H1 (cell line): ENCODE measurements around the gene HABP2. TPM values are rescaled to one million over a fixed set of nuclear protein-coding genes. Genes with fewer than 3 reads are reported as not detected.

ENCODE experiments used
- CTCF ChIA-PET: fragments of 300-600 bp; sonication (Branson Sonifier 250); formaldehyde crosslinking; loops from one replicate; lab custom pipeline; 2021; ENCODE audit not compliant: partially characterized antibody; lab: Charles Lee
- POLR2A ChIA-PET: fragments of 300-600 bp; sonication (Branson Sonifier 250); formaldehyde crosslinking; loops from one replicate; lab custom pipeline; 2021; ENCODE audit warnings: inconsistent platforms; ENCODE audit not compliant: partially characterized antibody; lab: Charles Lee
- DNase-seq, 2 experiments: peaks; one replicate each; pipeline versions ENCODE4 v3.0.0 to v3.0.0-alpha.2; 2010 to 2022; ENCODE audit warnings: low spot score in 2 of 2, low read depth in 1 of 2, mixed read lengths in 1 of 2
- FAIRE-seq: peaks from 2 replicates; lab custom pipeline; 2011; peaks lifted over from hg19 to GRCh38; lab: Jason Lieb, UNC
- H2AFZ ChIP-seq: 2 replicates; pipeline ENCODE4 v1.8.1; 2012; ENCODE audit warnings: low read length, inconsistent platforms
- H2AK5ac ChIP-seq: 2 replicates; pipeline ENCODE4 v1.6.1; 2013; ENCODE audit warnings: low read depth, low read length
- H2BK120ac ChIP-seq: replicated peaks from 2 replicates; pipeline ENCODE3; 2013; ENCODE audit warnings: low read depth, low read length, inconsistent platforms
- H2BK12ac ChIP-seq: 2 replicates; pipeline ENCODE4 v1.6.1; 2013; ENCODE audit warnings: low read depth, low read length
- H2BK15ac ChIP-seq: 2 replicates; pipeline ENCODE4 v1.6.1; 2013; ENCODE audit warnings: low read length
- H2BK20ac ChIP-seq: 2 replicates; pipeline ENCODE4 v1.6.1; 2013; ENCODE audit warnings: low read length
- H2BK5ac ChIP-seq: 2 replicates; pipeline ENCODE4 v1.6.1; 2013; ENCODE audit warnings: low read depth, low read length
- H3K14ac ChIP-seq: 2 replicates; pipeline ENCODE4 v1.6.1; 2013; ENCODE audit warnings: inconsistent platforms; ENCODE audit not compliant: insufficient read length
- H3K18ac ChIP-seq: 2 replicates; pipeline ENCODE4 v1.6.1; 2013; ENCODE audit warnings: low read length; ENCODE audit errors: extremely low read depth
- H3K23ac ChIP-seq: 2 replicates; pipeline ENCODE4 v1.6.1; 2013; ENCODE audit warnings: inconsistent platforms; ENCODE audit not compliant: insufficient read length
- H3K23me2 ChIP-seq: 2 replicates; pipeline ENCODE4 v1.6.1; 2013; ENCODE audit warnings: low read depth, low read length
- H3K27ac ChIP-seq: 2 replicates; pipeline ENCODE4 v1.6.1; 2011; ENCODE audit warnings: low read depth, low read length, inconsistent platforms
- H3K27me3 ChIP-seq, 4 experiments: replicated peaks in 1 of 4; 1 replicate in 1 of 4; 2 replicates in 3 of 4; pipeline versions ENCODE4 v1.6.1 to v1.8.1; 2011 to 2013; ENCODE audit warnings: low read length in 3 of 4, mild to moderate bottlenecking in 3 of 4, inconsistent platforms in 2 of 4, mixed read lengths in 2 of 4, moderate library complexity in 1 of 4; ENCODE audit not compliant: control insufficient read depth in 3 of 4, insufficient read depth in 3 of 4; ENCODE audit errors: extremely low read depth in 1 of 4
- H3K36me3 ChIP-seq, 4 experiments: 2 replicates each; pipeline versions ENCODE4 v1.6.1 to v1.8.1; 2011 to 2013; ENCODE audit warnings: mild to moderate bottlenecking in 4 of 4, low read length in 3 of 4, moderate library complexity in 2 of 4, control low read depth in 1 of 4, inconsistent platforms in 1 of 4; ENCODE audit not compliant: insufficient read depth in 4 of 4, control insufficient read depth in 2 of 4
- H3K4ac ChIP-seq: replicated peaks from 2 replicates; pipeline ENCODE3; 2013; ENCODE audit warnings: low read length, low read depth, mixed read lengths, inconsistent platforms; ENCODE audit not compliant: insufficient read length
- H3K4me1 ChIP-seq, 4 experiments: replicated peaks in 1 of 4; 1 replicate in 1 of 4; 2 replicates in 3 of 4; pipeline versions ENCODE4 v1.6.1 to v1.8.1; 2011 to 2013; ENCODE audit warnings: low read length in 3 of 4, inconsistent platforms in 2 of 4, mixed read lengths in 1 of 4; ENCODE audit not compliant: insufficient read depth in 4 of 4, control insufficient read depth in 3 of 4
- H3K4me2 ChIP-seq, 2 experiments: 2 replicates each; pipeline versions ENCODE4 v1.6.1 to v1.8.1; 2011 to 2013; ENCODE audit warnings: low read depth in 2 of 2, low read length in 2 of 2, control low read depth in 1 of 2, inconsistent platforms in 1 of 2, mild to moderate bottlenecking in 1 of 2; ENCODE audit not compliant: insufficient read depth in 1 of 2
- H3K4me3 ChIP-seq, 4 experiments: fragments of 200-600, 300-600 bp in 1 of 4; sonication (generic), shearing (Covaris generic), sonication (Bioruptor Twin) in 1 of 4; 2 replicates each; pipeline versions ENCODE4 v1.5.1 to v1.8.1; 2011 to 2016; ENCODE audit warnings: low read length in 4 of 4, low read depth in 3 of 4, control low read depth in 2 of 4, inconsistent platforms in 2 of 4, mild to moderate bottlenecking in 2 of 4, mixed read lengths in 1 of 4, moderate library complexity in 1 of 4; ENCODE audit not compliant: insufficient read depth in 2 of 4; ENCODE audit errors: extremely low read depth in 1 of 4
- H3K56ac ChIP-seq: replicated peaks from 2 replicates; pipeline ENCODE3; 2013; ENCODE audit warnings: low read depth, mild to moderate bottlenecking, mixed read lengths, low read length, inconsistent platforms; ENCODE audit not compliant: insufficient read length
- H3K79me1 ChIP-seq: 2 replicates; pipeline ENCODE4 v1.6.1; 2013; ENCODE audit warnings: low read depth, low read length, control low read depth
- H3K79me2 ChIP-seq, 2 experiments: 2 replicates each; pipeline versions ENCODE4 v1.6.1 to v1.8.1; 2012 to 2013; ENCODE audit warnings: low read length in 2 of 2, mild to moderate bottlenecking in 2 of 2, inconsistent platforms in 1 of 2; ENCODE audit not compliant: insufficient read depth in 2 of 2, control insufficient read depth in 1 of 2
- H3K9ac ChIP-seq, 4 experiments: replicated peaks in 1 of 4; 1 replicate in 1 of 4; 2 replicates in 3 of 4; pipeline versions ENCODE4 v1.6.1 to v1.8.1; 2011 to 2013; ENCODE audit warnings: low read depth in 3 of 4, low read length in 3 of 4, control low read depth in 2 of 4, mild to moderate bottlenecking in 2 of 4, moderate library complexity in 2 of 4, inconsistent platforms in 1 of 4; ENCODE audit errors: extremely low read depth in 1 of 4
- H3K9me3 ChIP-seq, 2 experiments: 2 replicates each; pipeline versions ENCODE4 v1.6.1 to v1.8.1; 2012 to 2013; ENCODE audit warnings: mild to moderate bottlenecking in 2 of 2, moderate library complexity in 2 of 2, control low read depth in 1 of 2, inconsistent platforms in 1 of 2, low read depth in 1 of 2, low read length in 1 of 2, mixed read lengths in 1 of 2; ENCODE audit not compliant: insufficient read depth in 2 of 2
- H4K20me1 ChIP-seq, 2 experiments: replicated peaks in 1 of 2; 2 replicates each; pipeline versions ENCODE3 to v1.8.1; 2011 to 2013; ENCODE audit warnings: inconsistent platforms in 2 of 2, low read length in 2 of 2, mild to moderate bottlenecking in 1 of 2; ENCODE audit not compliant: insufficient read depth in 2 of 2, control insufficient read depth in 1 of 2
- H4K5ac ChIP-seq: 2 replicates; pipeline ENCODE4 v1.6.1; 2013; ENCODE audit warnings: low read length, low read depth, mixed read lengths, inconsistent platforms; ENCODE audit not compliant: insufficient read length
- H4K8ac ChIP-seq: 2 replicates; pipeline ENCODE4 v1.8.0; 2013; ENCODE audit warnings: mild to moderate bottlenecking, moderate library complexity, low read length, inconsistent platforms; ENCODE audit not compliant: insufficient read depth; ENCODE audit errors: extremely low read depth
- H4K91ac ChIP-seq: replicated peaks from 2 replicates; pipeline ENCODE3; 2013; ENCODE audit warnings: low read length, mixed read lengths, inconsistent platforms; ENCODE audit not compliant: insufficient read length
- CBX5 ChIP-seq: fragments of 300-800, 300-1000 bp; sonication (generic); IDR thresholded peaks from 2 replicates; pipeline ENCODE4 v1.7.1; 2016; ENCODE audit warnings: antibody characterized with exemption, low read length, low read depth
- CHD2 ChIP-seq: IDR thresholded peaks from 2 replicates; pipeline ENCODE4 v1.6.1; 2012; ENCODE audit warnings: low read length, improper control_type of control experiment
- EGR1 ChIP-seq: IDR thresholded peaks from 2 replicates; pipeline ENCODE4 v1.6.1; 2011; ENCODE audit warnings: low read depth, low read length, borderline replicate concordance
- EP300 ChIP-seq, 2 experiments: IDR thresholded peaks; 1 replicate in 1 of 2; 2 replicates in 1 of 2; pipeline ENCODE4 v1.6.1; 2011 to 2012; ENCODE audit warnings: low read depth in 2 of 2, low read length in 2 of 2, mild to moderate bottlenecking in 2 of 2, borderline replicate concordance in 1 of 2, inconsistent platforms in 1 of 2, moderate library complexity in 1 of 2
- GTF2F1 ChIP-seq: IDR thresholded peaks from 2 replicates; pipeline ENCODE4 v1.6.1; 2012; ENCODE audit warnings: low read depth, low read length, improper control_type of control experiment, borderline replicate concordance
- JUN ChIP-seq: IDR thresholded peaks from 2 replicates; pipeline ENCODE4 v1.6.1; 2011; ENCODE audit warnings: low read depth, mild to moderate bottlenecking, improper control_type of control experiment, low read length
- KDM1A ChIP-seq: fragments of 200-600, 300-600 bp; sonication (generic); IDR thresholded peaks from 2 replicates; pipeline ENCODE4 v1.7.1; 2016; ENCODE audit warnings: mild to moderate bottlenecking, low read length, borderline replicate concordance
- MAFK ChIP-seq: IDR thresholded peaks from 2 replicates; pipeline ENCODE4 v1.6.1; 2012; ENCODE audit warnings: low read depth, mild to moderate bottlenecking, improper control_type of control experiment, low read length
- NANOG ChIP-seq: IDR thresholded peaks from 2 replicates; pipeline ENCODE4 v1.6.1; 2011; ENCODE audit warnings: low read length, low read depth, mild to moderate bottlenecking, inconsistent platforms; ENCODE audit not compliant: insufficient read depth, poor library complexity, severe bottlenecking
- POLR2AphosphoS5 ChIP-seq: IDR thresholded peaks from 2 replicates; pipeline ENCODE4 v1.6.1; 2011; ENCODE audit warnings: low read depth, low read length
- RFX5 ChIP-seq: IDR thresholded peaks from 2 replicates; pipeline ENCODE4 v1.6.1; 2011; ENCODE audit warnings: low read depth, low read length, improper control_type of control experiment, borderline replicate concordance
- SIX5 ChIP-seq: IDR thresholded peaks from 2 replicates; pipeline ENCODE4 v1.6.1; 2011; ENCODE audit warnings: mild to moderate bottlenecking, low read depth, low read length
- SP1 ChIP-seq: IDR thresholded peaks from 2 replicates; pipeline ENCODE4 v1.6.1; 2011; ENCODE audit warnings: low read depth, low read length
- WGBS, 2 experiments: shearing (Covaris generic) in 1 of 2; methylation state at CpG; one replicate each; pipeline versions ENCODE4 v1.1.6 to v1.1.7; 2013 to 2015; ENCODE audit warnings: low lambda C conversion rate in 2 of 2, mixed read lengths in 2 of 2, inconsistent platforms in 1 of 2, low coverage in 1 of 2, missing lambda C conversion rate in 1 of 2; ENCODE audit not compliant: insufficient replicate concordance in 2 of 2, insufficient coverage in 1 of 2, insufficient read length in 1 of 2; ENCODE audit errors: extremely low coverage in 1 of 2, missing lambda C conversion rate in 1 of 2; 5-methylcytosine and 5-hydroxymethylcytosine counted together
- polyA plus RNA-seq, 7 experiments: library from polyadenylated mRNA; depleted of rRNA in 3 of 7; stranded (reverse) in 5 of 7; unstranded in 2 of 7; fragments of >200 nt in 5 of 7; fragments of 200-250 nt in 2 of 7; gene quantifications; 1 replicate in 5 of 7; 2 replicates in 1 of 7; 4 replicates in 1 of 7; pipeline versions ENCODE4 v1.2.1 to v1.2.3, GENCODE V29; 2011 to 2013; ENCODE audit warnings: missing spikeins in 2 of 7, mixed read lengths in 2 of 7
- total RNA-seq: library from RNA; stranded (reverse); fragmentation: NEBNext Ultra II Directional; extraction: Animal tissue kit (Norgen Biotek cat#: 25700); gene quantifications from 2 replicates; pipeline ENCODE4 v1.2.1, GENCODE V29; 2021
- TF ChIP-seq, protein P1 (sequence below): IDR thresholded peaks from 2 replicates; pipeline ENCODE4 v1.6.1; 2011; ENCODE audit warnings: low read length, improper control_type of control experiment

HABP2 gene
- total and polyA plus RNA-seq, 2 of the 8 experiments (the other 6 are each of a cell fraction or from before 2014, with no cell fraction given), result not detected

DNA sequence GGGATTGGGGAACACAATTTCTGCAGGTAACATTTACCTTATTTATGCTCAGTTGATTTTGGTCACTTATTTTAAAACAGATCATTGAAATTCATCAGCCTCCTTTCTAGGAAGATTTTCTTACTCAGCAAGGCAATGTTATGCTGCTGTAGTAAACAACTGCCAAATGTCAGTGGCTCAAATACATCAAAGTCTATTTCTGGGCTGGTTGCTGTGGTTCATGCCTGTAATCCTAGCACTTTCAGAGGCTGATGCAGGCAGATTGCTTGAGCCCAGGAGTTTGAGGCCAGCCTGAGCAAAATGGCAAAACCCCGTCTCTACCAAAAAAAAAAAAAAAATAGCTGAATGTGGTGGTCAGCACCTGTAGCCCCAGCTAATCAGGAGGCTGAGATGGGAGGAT, 25.9 kb downstream of the HABP2 start:
- Histone ChIP-seq H2BK5ac (no peak overlapping the region), H3K4ac (no peak overlapping the region), H4K8ac (no peak overlapping the region), H3K9me3 (no peaks in the 10 kb centered on the region), H3K56ac (no peak overlapping the region), H3K27me3 (no peaks in the 10 kb centered on the region; a peak in 4 of 7 replicates), H3K23me2 (no peaks in the 10 kb centered on the region), H3K36me3 (no peaks in the 10 kb centered on the region), H3K23ac (no peak overlapping the region), H2AK5ac (no peak overlapping the region), H3K27ac (no peak overlapping the region), H2AFZ (no peak overlapping the region), H2BK15ac (no peak overlapping the region), H2BK12ac (no peak overlapping the region), H3K14ac (no peak overlapping the region), H3K18ac (no peak overlapping the region), H3K79me1 (no peaks in the 10 kb centered on the region), H2BK120ac (no peak overlapping the region), H3K9ac (no peak overlapping the region), H3K4me1 (no peaks in the 10 kb centered on the region), H4K91ac (no peak overlapping the region), H3K4me2 (no peak overlapping the region), H4K20me1 (no peaks in the 10 kb centered on the region), H2BK20ac (no peak overlapping the region), H3K79me2 (no peaks in the 10 kb centered on the region), H4K5ac (no peak overlapping the region), H3K4me3 (no peak overlapping the region)
- ChIA-PET POLR2A (interaction anchor here (0.7 kb wide), 1 partner anchor 31 kb away, joined by 3 read pairs; no protein-coding TSS in a partner anchor), CTCF (no interaction called here)
- DNase-seq (no peak), FAIRE-seq (no peak)
- 71% methylated on average over 1 of the region's 1 CpG; no CpG with 5 or more reads in 1 of the 2 experiments for WGBS, 2 experiments
- TF ChIP-seq EP300 (IDR thresholded peaks at IDR 0.05; ENCODE audit: borderline replicate concordance in 1 of 2, low read depth in 2 of 2, low read length in 2 of 2) (no peak), POLR2AphosphoS5 (no peak), CHD2 (no peak), KDM1A (no peak), SIX5 (no peak), CBX5 (no peak), EGR1 (no peak), GTF2F1 (no peak), MAFK (no peak), RFX5 (no peak), NANOG (no peak), JUN (no peak), SP1 (no peak)
- TF ChIP-seq, protein P1, sequence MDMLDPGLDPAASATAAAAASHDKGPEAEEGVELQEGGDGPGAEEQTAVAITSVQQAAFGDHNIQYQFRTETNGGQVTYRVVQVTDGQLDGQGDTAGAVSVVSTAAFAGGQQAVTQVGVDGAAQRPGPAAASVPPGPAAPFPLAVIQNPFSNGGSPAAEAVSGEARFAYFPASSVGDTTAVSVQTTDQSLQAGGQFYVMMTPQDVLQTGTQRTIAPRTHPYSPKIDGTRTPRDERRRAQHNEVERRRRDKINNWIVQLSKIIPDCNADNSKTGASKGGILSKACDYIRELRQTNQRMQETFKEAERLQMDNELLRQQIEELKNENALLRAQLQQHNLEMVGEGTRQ, result no peak
